ENCODE data around the gene TRIP10.

The TRIP10 gene

GRCh38 chr19:6714749-6715555, 24.5 kb upstream of the TRIP10 start:
- H3K36me3 ChIP-seq (ENCODE audit: insufficient read depth, low read length), result no peaks in the 10 kb centered on the region
- peaks cover 3% of the 10 kb centered on the region for H3K9me3 ChIP-seq (ENCODE audit: low read length)
- H2AFZ ChIP-seq (ENCODE audit: low read depth, low read length), result no peak overlapping the region
- H3K4me3 ChIP-seq (ENCODE audit: low read length), result no peak overlapping the region
- H3K27me3 ChIP-seq (ENCODE audit: insufficient read depth, low read length), result peaks cover 25% of the 10 kb centered on the region
- no peaks in the 10 kb centered on the region for H3K4me1 ChIP-seq (ENCODE audit: insufficient read depth, low read length)

DNA sequence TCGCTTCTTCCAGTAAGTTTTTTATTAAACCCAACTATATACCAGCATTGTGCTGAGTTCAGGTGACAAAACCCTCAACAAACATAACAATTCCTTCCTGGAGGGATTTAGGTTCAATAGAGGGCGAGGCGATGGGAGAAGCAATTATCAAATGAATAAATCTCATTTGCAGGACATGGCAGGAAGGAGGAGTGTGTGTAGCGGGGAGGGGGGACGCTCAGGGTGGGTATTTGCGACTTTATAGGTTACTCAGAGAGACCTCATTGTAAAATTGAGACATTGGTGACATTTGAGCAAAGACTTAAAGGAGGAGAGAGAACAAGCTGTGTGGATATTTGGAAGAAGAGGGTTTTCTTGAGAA, 22.9 kb upstream of the TRIP10 start:
- Histone ChIP-seq H3K4me1 (ENCODE audit: insufficient read depth, low read length) (no peaks in the 10 kb centered on the region), H3K27me3 (ENCODE audit: insufficient read depth, low read length) (peaks cover 9% of the 10 kb centered on the region), H2AFZ (ENCODE audit: low read depth, low read length) (no peak overlapping the region), H3K9me3 (ENCODE audit: low read length) (peaks cover 3% of the 10 kb centered on the region), H3K4me3 (ENCODE audit: low read length) (no peak overlapping the region), H3K36me3 (ENCODE audit: insufficient read depth, low read length) (no peaks in the 10 kb centered on the region)

DNA sequence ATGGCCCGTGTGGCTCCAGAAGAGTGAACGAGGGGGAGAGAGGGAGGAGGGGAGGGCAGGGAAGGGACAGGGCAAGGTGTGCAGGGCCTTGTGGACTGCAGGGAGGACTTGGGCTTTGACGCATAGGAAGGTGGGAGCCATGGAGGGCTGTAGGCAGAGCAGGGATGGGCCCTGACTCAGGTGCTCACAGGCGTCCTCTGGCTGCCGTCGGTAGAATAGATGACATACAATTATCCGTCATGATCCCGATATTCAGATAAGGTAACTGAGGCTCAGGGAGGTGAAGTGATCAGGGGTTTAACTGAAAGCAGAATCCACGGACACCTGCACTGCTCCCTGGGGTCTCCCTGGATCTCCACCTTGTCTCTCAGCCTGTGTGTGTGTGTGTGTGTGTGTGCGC, 22.4 kb upstream of the TRIP10 start:
- Histone ChIP-seq H3K9me3 (ENCODE audit: low read length) (peaks cover 3% of the 10 kb centered on the region), H3K36me3 (ENCODE audit: insufficient read depth, low read length) (no peaks in the 10 kb centered on the region), H3K4me1 (ENCODE audit: insufficient read depth, low read length) (no peaks in the 10 kb centered on the region), H3K27me3 (ENCODE audit: insufficient read depth, low read length) (peaks cover 5% of the 10 kb centered on the region), H2AFZ (ENCODE audit: low read depth, low read length) (no peak overlapping the region), H3K4me3 (ENCODE audit: low read length) (no peak overlapping the region)

- peaks cover under 1% of the 10 kb centered on the region for H3K27me3 ChIP-seq (ENCODE audit: insufficient read depth, low read length)
- no peaks in the 10 kb centered on the region for H3K4me1 ChIP-seq (ENCODE audit: insufficient read depth, low read length)
- H3K4me3 ChIP-seq (ENCODE audit: low read length), result no peak overlapping the region
- peaks cover 3% of the 10 kb centered on the region for H3K9me3 ChIP-seq (ENCODE audit: low read length)
- H2AFZ ChIP-seq (ENCODE audit: low read depth, low read length), result no peak overlapping the region
- H3K36me3 ChIP-seq (ENCODE audit: insufficient read depth, low read length), result no peaks in the 10 kb centered on the region
These were observed 22.0 kb upstream of the TRIP10 start for GRCh38 chr19:6717441-6717971.

- no peaks in the 10 kb centered on the region for H3K27me3 ChIP-seq (ENCODE audit: insufficient read depth, low read length)
- H3K4me3 ChIP-seq (ENCODE audit: low read length), result no peak overlapping the region
- no peak overlapping the region for H2AFZ ChIP-seq (ENCODE audit: low read depth, low read length)
- no peaks in the 10 kb centered on the region for H3K4me1 ChIP-seq (ENCODE audit: insufficient read depth, low read length)
- H3K9me3 ChIP-seq (ENCODE audit: low read length), result no peaks in the 10 kb centered on the region
- no peaks in the 10 kb centered on the region for H3K36me3 ChIP-seq (ENCODE audit: insufficient read depth, low read length)
These were observed 21.3 kb upstream of the TRIP10 start for GRCh38 chr19:6718111-6718740.

- H2AFZ ChIP-seq (ENCODE audit: low read depth, low read length), result no peak overlapping the region
- H3K9me3 ChIP-seq (ENCODE audit: low read length), result no peaks in the 10 kb centered on the region
- no peaks in the 10 kb centered on the region for H3K4me1 ChIP-seq (ENCODE audit: insufficient read depth, low read length)
- H3K36me3 ChIP-seq (ENCODE audit: insufficient read depth, low read length), result no peaks in the 10 kb centered on the region
- H3K4me3 ChIP-seq (ENCODE audit: low read length), result no peak overlapping the region
- H3K27me3 ChIP-seq (ENCODE audit: insufficient read depth, low read length), result no peaks in the 10 kb centered on the region
These were observed 20.5 kb upstream of the TRIP10 start for GRCh38 chr19:6718741-6719539.

DNA sequence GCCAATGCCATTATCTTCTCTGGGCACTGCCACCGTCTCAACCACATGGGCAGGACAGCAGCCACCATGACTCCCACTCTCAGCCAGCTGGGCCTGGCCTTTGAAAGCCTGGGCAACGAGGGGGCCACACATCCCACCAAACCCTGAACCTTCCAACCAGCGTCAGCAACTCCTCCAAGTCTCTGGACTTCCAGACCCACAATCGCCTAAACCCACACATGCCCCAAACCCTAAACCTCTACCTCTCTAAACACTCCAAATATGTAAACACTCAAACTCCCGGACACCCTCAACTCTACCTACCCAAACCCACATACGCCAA, 20.0 kb upstream of the TRIP10 start:
- no peaks in the 10 kb centered on the region for H3K9me3 ChIP-seq (ENCODE audit: low read length)
- no peak overlapping the region for H2AFZ ChIP-seq (ENCODE audit: low read depth, low read length)
- H3K36me3 ChIP-seq (ENCODE audit: insufficient read depth, low read length), result no peaks in the 10 kb centered on the region
- no peak overlapping the region for H3K4me3 ChIP-seq (ENCODE audit: low read length)
- H3K4me1 ChIP-seq (ENCODE audit: insufficient read depth, low read length), result no peaks in the 10 kb centered on the region
- no peaks in the 10 kb centered on the region for H3K27me3 ChIP-seq (ENCODE audit: insufficient read depth, low read length)

DNA sequence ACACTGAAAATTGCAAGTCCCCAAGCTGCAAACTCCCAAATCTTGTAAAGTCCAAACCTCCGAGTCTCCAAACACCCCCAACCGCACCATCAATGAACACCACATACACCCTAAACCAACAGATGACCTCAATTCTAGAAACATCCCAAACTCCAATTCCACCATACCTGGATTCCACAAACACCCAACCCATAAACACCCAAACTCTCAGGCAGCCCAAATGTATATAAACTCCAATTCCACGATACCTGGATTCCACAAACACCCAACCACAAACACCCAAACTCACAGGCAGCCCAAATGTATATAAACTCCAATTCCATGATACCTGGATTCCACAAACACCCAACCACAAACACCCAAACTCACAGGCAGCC, 19.5 kb upstream of the TRIP10 start:
- Histone ChIP-seq H3K36me3 (ENCODE audit: insufficient read depth, low read length) (no peaks in the 10 kb centered on the region), H3K4me1 (ENCODE audit: insufficient read depth, low read length) (no peaks in the 10 kb centered on the region), H3K9me3 (ENCODE audit: low read length) (no peaks in the 10 kb centered on the region), H2AFZ (ENCODE audit: low read depth, low read length) (no peak overlapping the region), H3K27me3 (ENCODE audit: insufficient read depth, low read length) (no peaks in the 10 kb centered on the region), H3K4me3 (ENCODE audit: low read length) (no peak overlapping the region)

DNA sequence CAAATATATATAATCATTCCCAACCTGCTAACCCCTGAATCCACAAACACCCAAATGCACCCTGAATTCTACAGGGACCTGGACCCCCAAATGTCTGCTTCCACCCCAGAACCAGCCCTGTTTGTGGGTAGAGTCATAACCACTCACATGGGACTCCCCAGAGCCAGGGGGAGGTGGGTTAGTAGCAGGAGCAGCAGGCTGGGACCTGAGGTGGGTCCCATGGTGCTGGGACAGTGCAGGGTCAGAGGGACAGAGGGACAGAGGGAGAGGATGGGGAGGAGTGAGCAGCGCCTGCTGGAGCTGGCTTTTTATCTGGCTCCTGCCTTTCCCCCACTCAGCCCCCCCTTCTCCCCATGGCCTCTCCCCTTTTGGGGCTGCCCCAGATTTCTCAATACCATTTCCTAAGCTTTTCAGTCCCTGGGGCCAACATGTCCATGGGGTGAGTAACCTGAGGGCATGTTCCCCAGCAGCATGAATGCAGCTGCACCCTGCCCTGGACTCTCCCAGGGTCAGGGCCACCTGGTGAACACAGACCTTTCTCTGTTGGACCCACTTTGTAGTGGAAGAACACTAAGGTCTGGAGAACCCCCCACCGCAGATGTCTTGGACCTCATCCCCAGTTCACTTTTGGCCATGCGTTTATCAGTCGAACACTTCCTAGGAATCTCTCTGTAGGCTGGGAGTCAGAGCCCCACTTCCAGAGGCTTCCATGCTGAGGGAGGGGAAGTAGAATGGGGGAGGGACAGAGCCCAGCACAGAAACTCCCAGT, 18.9 kb upstream of the TRIP10 start, which contains the start of gene C3:
Gene C3, minus strand, starts transcription at position 282 of the 769 bp plus-strand sequence. Its CDS starts 61 bp downstream, at position 221.
- Histone ChIP-seq H3K9me3 (ENCODE audit: low read length) (no peaks in the 10 kb centered on the region), H3K27me3 (ENCODE audit: insufficient read depth, low read length) (no peaks in the 10 kb centered on the region), H3K4me3 (ENCODE audit: low read length) (no peak within 1 kb of the TSS), H3K4me1 (ENCODE audit: insufficient read depth, low read length) (no peaks in the 10 kb centered on the region), H3K36me3 (ENCODE audit: insufficient read depth, low read length) (no peaks in the 10 kb centered on the region), H2AFZ (ENCODE audit: low read depth, low read length) (no peak within 1 kb of the TSS)

- H3K4me3 ChIP-seq (ENCODE audit: low read length), result no peak overlapping the region
These were observed 18.4 kb upstream of the TRIP10 start for GRCh38 chr19:6721138-6721474.

GRCh38 chr19:6721773-6722172, 17.7 kb upstream of the TRIP10 start:
- no peaks in the 10 kb centered on the region for H3K27me3 ChIP-seq (ENCODE audit: insufficient read depth, low read length)

More at GRCh38 chr19:6721138-6721474, 18.4 kb upstream of the TRIP10 start:
- H3K27me3 ChIP-seq (ENCODE audit: insufficient read depth, low read length), result no peaks in the 10 kb centered on the region
- no peaks in the 10 kb centered on the region for H3K4me1 ChIP-seq (ENCODE audit: insufficient read depth, low read length)
- no peaks in the 10 kb centered on the region for H3K9me3 ChIP-seq (ENCODE audit: low read length)
- H2AFZ ChIP-seq (ENCODE audit: low read depth, low read length), result no peak overlapping the region
- no peaks in the 10 kb centered on the region for H3K36me3 ChIP-seq (ENCODE audit: insufficient read depth, low read length)

DNA sequence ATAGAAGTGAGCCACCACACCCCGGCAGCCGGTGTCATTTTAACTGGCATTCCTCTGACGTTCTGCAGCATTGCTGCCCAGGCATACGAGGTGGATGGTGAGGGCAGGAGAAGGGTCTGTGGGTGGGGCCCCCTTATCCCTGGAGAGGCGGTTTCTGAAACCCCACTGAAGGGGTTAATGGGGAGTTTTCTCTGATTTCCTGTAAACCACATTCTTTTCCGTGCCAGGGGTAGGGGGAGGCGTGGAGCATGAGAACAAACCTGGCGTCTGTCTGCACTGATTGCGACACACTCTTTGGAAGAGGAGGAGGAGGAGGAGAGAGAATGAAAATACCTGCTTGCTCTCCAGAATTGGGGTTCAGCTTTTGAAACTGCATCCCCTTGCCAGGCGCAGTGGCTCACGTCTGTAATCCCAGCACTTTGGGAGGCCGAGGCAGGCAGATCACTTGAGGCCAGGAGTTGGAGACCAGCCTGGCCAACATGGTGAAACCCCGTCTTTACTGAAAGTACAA, 16.3 kb upstream of the TRIP10 start:
- H3K4me3 ChIP-seq (ENCODE audit: low read length), result no peak overlapping the region
- no peaks in the 10 kb centered on the region for H3K9me3 ChIP-seq (ENCODE audit: low read length)
- H2AFZ ChIP-seq (ENCODE audit: low read depth, low read length), result no peak overlapping the region
- no peaks in the 10 kb centered on the region for H3K36me3 ChIP-seq (ENCODE audit: insufficient read depth, low read length)
- H3K27me3 ChIP-seq (ENCODE audit: insufficient read depth, low read length), result no peaks in the 10 kb centered on the region
- H3K4me1 ChIP-seq (ENCODE audit: insufficient read depth, low read length), result no peaks in the 10 kb centered on the region

More at GRCh38 chr19:6721773-6722172, 17.7 kb upstream of the TRIP10 start:
- H3K9me3 ChIP-seq (ENCODE audit: low read length), result no peaks in the 10 kb centered on the region
- H3K36me3 ChIP-seq (ENCODE audit: insufficient read depth, low read length), result no peaks in the 10 kb centered on the region
- no peak overlapping the region for H3K4me3 ChIP-seq (ENCODE audit: low read length)
- no peak overlapping the region for H2AFZ ChIP-seq (ENCODE audit: low read depth, low read length)
- no peaks in the 10 kb centered on the region for H3K4me1 ChIP-seq (ENCODE audit: insufficient read depth, low read length)
